H1 (cell line): Measurements from ENCODE around the gene CX3CL1. TPM values are rescaled to one million over a fixed set of nuclear protein-coding genes. Genes with fewer than 3 reads are reported as not detected.
A peak's percentile ranks its signal among the peaks of the same experiment; 100 is the strongest.

ENCODE experiments used
- CTCF ChIA-PET: fragments of 300-600 bp; sonication (Branson Sonifier 250); formaldehyde crosslinking; loops from one replicate; lab custom pipeline; 2021; ENCODE audit not compliant: partially characterized antibody; lab: Charles Lee
- POLR2A ChIA-PET: fragments of 300-600 bp; sonication (Branson Sonifier 250); formaldehyde crosslinking; loops from one replicate; lab custom pipeline; 2021; ENCODE audit warnings: inconsistent platforms; ENCODE audit not compliant: partially characterized antibody; lab: Charles Lee
- DNase-seq, 2 experiments: peaks; one replicate each; pipeline versions ENCODE4 v3.0.0 to v3.0.0-alpha.2; 2010 to 2022; ENCODE audit warnings: low spot score in 2 of 2, low read depth in 1 of 2, mixed read lengths in 1 of 2
- FAIRE-seq: peaks from 2 replicates; lab custom pipeline; 2011; peaks lifted over from hg19 to GRCh38; lab: Jason Lieb, UNC
- H2AFZ ChIP-seq: 2 replicates; pipeline ENCODE4 v1.8.1; 2012; ENCODE audit warnings: low read length, inconsistent platforms
- H2AK5ac ChIP-seq: 2 replicates; pipeline ENCODE4 v1.6.1; 2013; ENCODE audit warnings: low read depth, low read length
- H2BK120ac ChIP-seq: replicated peaks from 2 replicates; pipeline ENCODE3; 2013; ENCODE audit warnings: low read depth, low read length, inconsistent platforms
- H2BK12ac ChIP-seq: 2 replicates; pipeline ENCODE4 v1.6.1; 2013; ENCODE audit warnings: low read depth, low read length
- H2BK15ac ChIP-seq: 2 replicates; pipeline ENCODE4 v1.6.1; 2013; ENCODE audit warnings: low read length
- H2BK20ac ChIP-seq: 2 replicates; pipeline ENCODE4 v1.6.1; 2013; ENCODE audit warnings: low read length
- H2BK5ac ChIP-seq: 2 replicates; pipeline ENCODE4 v1.6.1; 2013; ENCODE audit warnings: low read depth, low read length
- H3K14ac ChIP-seq: 2 replicates; pipeline ENCODE4 v1.6.1; 2013; ENCODE audit warnings: inconsistent platforms; ENCODE audit not compliant: insufficient read length
- H3K18ac ChIP-seq: 2 replicates; pipeline ENCODE4 v1.6.1; 2013; ENCODE audit warnings: low read length; ENCODE audit errors: extremely low read depth
- H3K23ac ChIP-seq: 2 replicates; pipeline ENCODE4 v1.6.1; 2013; ENCODE audit warnings: inconsistent platforms; ENCODE audit not compliant: insufficient read length
- H3K23me2 ChIP-seq: 2 replicates; pipeline ENCODE4 v1.6.1; 2013; ENCODE audit warnings: low read depth, low read length
- H3K27ac ChIP-seq: 2 replicates; pipeline ENCODE4 v1.6.1; 2011; ENCODE audit warnings: low read depth, low read length, inconsistent platforms
- H3K27me3 ChIP-seq, 4 experiments: replicated peaks in 1 of 4; 1 replicate in 1 of 4; 2 replicates in 3 of 4; pipeline versions ENCODE4 v1.6.1 to v1.8.1; 2011 to 2013; ENCODE audit warnings: low read length in 3 of 4, mild to moderate bottlenecking in 3 of 4, inconsistent platforms in 2 of 4, mixed read lengths in 2 of 4, moderate library complexity in 1 of 4; ENCODE audit not compliant: control insufficient read depth in 3 of 4, insufficient read depth in 3 of 4; ENCODE audit errors: extremely low read depth in 1 of 4
- H3K36me3 ChIP-seq, 4 experiments: 2 replicates each; pipeline versions ENCODE4 v1.6.1 to v1.8.1; 2011 to 2013; ENCODE audit warnings: mild to moderate bottlenecking in 4 of 4, low read length in 3 of 4, moderate library complexity in 2 of 4, control low read depth in 1 of 4, inconsistent platforms in 1 of 4; ENCODE audit not compliant: insufficient read depth in 4 of 4, control insufficient read depth in 2 of 4
- H3K4ac ChIP-seq: replicated peaks from 2 replicates; pipeline ENCODE3; 2013; ENCODE audit warnings: low read length, low read depth, mixed read lengths, inconsistent platforms; ENCODE audit not compliant: insufficient read length
- H3K4me1 ChIP-seq, 4 experiments: replicated peaks in 1 of 4; 1 replicate in 1 of 4; 2 replicates in 3 of 4; pipeline versions ENCODE4 v1.6.1 to v1.8.1; 2011 to 2013; ENCODE audit warnings: low read length in 3 of 4, inconsistent platforms in 2 of 4, mixed read lengths in 1 of 4; ENCODE audit not compliant: insufficient read depth in 4 of 4, control insufficient read depth in 3 of 4
- H3K4me2 ChIP-seq, 2 experiments: 2 replicates each; pipeline versions ENCODE4 v1.6.1 to v1.8.1; 2011 to 2013; ENCODE audit warnings: low read depth in 2 of 2, low read length in 2 of 2, control low read depth in 1 of 2, inconsistent platforms in 1 of 2, mild to moderate bottlenecking in 1 of 2; ENCODE audit not compliant: insufficient read depth in 1 of 2
- H3K4me3 ChIP-seq, 4 experiments: fragments of 200-600, 300-600 bp in 1 of 4; sonication (generic), shearing (Covaris generic), sonication (Bioruptor Twin) in 1 of 4; 2 replicates each; pipeline versions ENCODE4 v1.5.1 to v1.8.1; 2011 to 2016; ENCODE audit warnings: low read length in 4 of 4, low read depth in 3 of 4, control low read depth in 2 of 4, inconsistent platforms in 2 of 4, mild to moderate bottlenecking in 2 of 4, mixed read lengths in 1 of 4, moderate library complexity in 1 of 4; ENCODE audit not compliant: insufficient read depth in 2 of 4; ENCODE audit errors: extremely low read depth in 1 of 4
- H3K56ac ChIP-seq: replicated peaks from 2 replicates; pipeline ENCODE3; 2013; ENCODE audit warnings: low read depth, mild to moderate bottlenecking, mixed read lengths, low read length, inconsistent platforms; ENCODE audit not compliant: insufficient read length
- H3K79me1 ChIP-seq: 2 replicates; pipeline ENCODE4 v1.6.1; 2013; ENCODE audit warnings: low read depth, low read length, control low read depth
- H3K79me2 ChIP-seq, 2 experiments: 2 replicates each; pipeline versions ENCODE4 v1.6.1 to v1.8.1; 2012 to 2013; ENCODE audit warnings: low read length in 2 of 2, mild to moderate bottlenecking in 2 of 2, inconsistent platforms in 1 of 2; ENCODE audit not compliant: insufficient read depth in 2 of 2, control insufficient read depth in 1 of 2
- H3K9ac ChIP-seq, 4 experiments: replicated peaks in 1 of 4; 1 replicate in 1 of 4; 2 replicates in 3 of 4; pipeline versions ENCODE4 v1.6.1 to v1.8.1; 2011 to 2013; ENCODE audit warnings: low read depth in 3 of 4, low read length in 3 of 4, control low read depth in 2 of 4, mild to moderate bottlenecking in 2 of 4, moderate library complexity in 2 of 4, inconsistent platforms in 1 of 4; ENCODE audit errors: extremely low read depth in 1 of 4
- H3K9me3 ChIP-seq, 2 experiments: 2 replicates each; pipeline versions ENCODE4 v1.6.1 to v1.8.1; 2012 to 2013; ENCODE audit warnings: mild to moderate bottlenecking in 2 of 2, moderate library complexity in 2 of 2, control low read depth in 1 of 2, inconsistent platforms in 1 of 2, low read depth in 1 of 2, low read length in 1 of 2, mixed read lengths in 1 of 2; ENCODE audit not compliant: insufficient read depth in 2 of 2
- H4K20me1 ChIP-seq, 2 experiments: replicated peaks in 1 of 2; 2 replicates each; pipeline versions ENCODE3 to v1.8.1; 2011 to 2013; ENCODE audit warnings: inconsistent platforms in 2 of 2, low read length in 2 of 2, mild to moderate bottlenecking in 1 of 2; ENCODE audit not compliant: insufficient read depth in 2 of 2, control insufficient read depth in 1 of 2
- H4K5ac ChIP-seq: 2 replicates; pipeline ENCODE4 v1.6.1; 2013; ENCODE audit warnings: low read length, low read depth, mixed read lengths, inconsistent platforms; ENCODE audit not compliant: insufficient read length
- H4K8ac ChIP-seq: 2 replicates; pipeline ENCODE4 v1.8.0; 2013; ENCODE audit warnings: mild to moderate bottlenecking, moderate library complexity, low read length, inconsistent platforms; ENCODE audit not compliant: insufficient read depth; ENCODE audit errors: extremely low read depth
- H4K91ac ChIP-seq: replicated peaks from 2 replicates; pipeline ENCODE3; 2013; ENCODE audit warnings: low read length, mixed read lengths, inconsistent platforms; ENCODE audit not compliant: insufficient read length
- ASH2L ChIP-seq: fragments of 200-600, 300-600 bp; sonication (generic); IDR thresholded peaks from one replicate; pipeline ENCODE4 v1.7.1; 2017; ENCODE audit warnings: low read length
- CHD1 ChIP-seq: IDR thresholded peaks from 2 replicates; pipeline ENCODE4 v1.6.1; 2012; ENCODE audit warnings: low read depth, low read length, improper control_type of control experiment
- EGR1 ChIP-seq: IDR thresholded peaks from 2 replicates; pipeline ENCODE4 v1.6.1; 2011; ENCODE audit warnings: low read depth, low read length, borderline replicate concordance
- EZH2 ChIP-seq: fragments of 200-600 bp; sonication (generic); IDR thresholded peaks from 2 replicates; pipeline ENCODE4 v1.7.1; 2012; ENCODE audit warnings: low read depth, mild to moderate bottlenecking, moderate library complexity, low read length, inconsistent platforms; ENCODE audit not compliant: severe bottlenecking
- JUND ChIP-seq: IDR thresholded peaks from 2 replicates; pipeline ENCODE4 v1.6.1; 2011; ENCODE audit warnings: mild to moderate bottlenecking, improper control_type of control experiment, low read length
- KDM5A ChIP-seq: fragments of 200-600 bp; IDR thresholded peaks from 2 replicates; pipeline ENCODE4 v1.7.1; 2012; ENCODE audit warnings: mild to moderate bottlenecking, low read length, inconsistent platforms, mixed read lengths
- NRF1 ChIP-seq: IDR thresholded peaks from 2 replicates; pipeline ENCODE4 v1.6.1; 2011; ENCODE audit warnings: mild to moderate bottlenecking, low read depth, low read length, improper control_type of control experiment
- RNF2 ChIP-seq: fragments of 200-900, 300-1000 bp; sonication (generic); IDR thresholded peaks from 2 replicates; pipeline ENCODE4 v1.7.1; 2016; ENCODE audit warnings: borderline replicate concordance, low read depth, mild to moderate bottlenecking, antibody characterized with exemption, low read length; ENCODE audit not compliant: poor library complexity, severe bottlenecking; ENCODE audit errors: missing control alignments
- SAP30 ChIP-seq: fragments of 300-600 bp; sonication (generic); IDR thresholded peaks from 2 replicates; pipeline ENCODE4 v1.7.1; 2012; ENCODE audit warnings: low read length, moderate library complexity, mild to moderate bottlenecking, inconsistent platforms; ENCODE audit not compliant: insufficient read depth, insufficient replicate concordance
- USF2 ChIP-seq: IDR thresholded peaks from 2 replicates; pipeline ENCODE4 v1.6.1; 2011; ENCODE audit warnings: low read length, improper control_type of control experiment
- WGBS, 2 experiments: shearing (Covaris generic) in 1 of 2; methylation state at CpG; one replicate each; pipeline versions ENCODE4 v1.1.6 to v1.1.7; 2013 to 2015; ENCODE audit warnings: low lambda C conversion rate in 2 of 2, mixed read lengths in 2 of 2, inconsistent platforms in 1 of 2, low coverage in 1 of 2, missing lambda C conversion rate in 1 of 2; ENCODE audit not compliant: insufficient replicate concordance in 2 of 2, insufficient coverage in 1 of 2, insufficient read length in 1 of 2; ENCODE audit errors: extremely low coverage in 1 of 2, missing lambda C conversion rate in 1 of 2; 5-methylcytosine and 5-hydroxymethylcytosine counted together
- polyA plus RNA-seq, 7 experiments: library from polyadenylated mRNA; depleted of rRNA in 3 of 7; stranded (reverse) in 5 of 7; unstranded in 2 of 7; fragments of >200 nt in 5 of 7; fragments of 200-250 nt in 2 of 7; gene quantifications; 1 replicate in 5 of 7; 2 replicates in 1 of 7; 4 replicates in 1 of 7; pipeline versions ENCODE4 v1.2.1 to v1.2.3, GENCODE V29; 2011 to 2013; ENCODE audit warnings: missing spikeins in 2 of 7, mixed read lengths in 2 of 7
- total RNA-seq: library from RNA; stranded (reverse); fragmentation: NEBNext Ultra II Directional; extraction: Animal tissue kit (Norgen Biotek cat#: 25700); gene quantifications from 2 replicates; pipeline ENCODE4 v1.2.1, GENCODE V29; 2021

Gene CX3CL1
- total and polyA plus RNA-seq, 2 of the 8 experiments (the other 6 are each of a cell fraction or from before 2014, with no cell fraction given) = 1.4 to 3.0 TPM

DNA sequence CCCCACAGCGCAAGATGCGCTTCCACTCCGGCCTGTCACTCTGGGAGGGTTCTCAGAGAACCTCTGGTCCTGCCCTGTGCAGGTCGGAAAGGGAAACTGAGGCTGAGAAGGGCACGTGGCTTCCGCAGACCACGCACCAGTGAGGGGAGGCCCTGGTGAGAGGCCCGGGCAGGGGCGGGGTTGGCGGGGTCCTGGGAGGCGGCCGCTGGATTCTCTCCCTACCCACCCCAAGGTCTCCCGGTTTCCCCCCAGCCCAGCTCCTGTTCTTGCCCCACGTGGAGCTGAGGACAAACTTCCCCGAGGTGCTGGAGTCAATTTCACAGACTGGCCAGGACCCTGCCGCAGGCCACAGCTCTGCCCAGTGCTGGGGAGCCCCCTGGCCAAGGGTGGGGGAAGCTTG, 43.8 kb downstream of the CX3CL1 start:
- Histone ChIP-seq H3K56ac (no peak overlapping the region), H4K8ac (peak overlapping the region; percentile 96), H3K18ac (peak overlapping the region; percentile 78; the same call in 1 of the 2 replicates), H3K4me1 (peaks cover 0 to 12% (median 7%) of the 10 kb centered on the region in 4 experiments; a peak in 6 of 7 replicates), H3K23ac (no peak overlapping the region), H3K4me2 (peak overlapping the region; percentile 27 to 78), H3K27ac (no peak overlapping the region), H3K14ac (no peak overlapping the region), H3K27me3 (no peaks in the 10 kb centered on the region), H4K91ac (peak overlapping the region; percentile 87), H3K4me3 (peak overlapping the region in 2 of 4 experiments; percentile 19 to 57; a peak in 3 of 8 replicates), H3K4ac (peak overlapping the region; percentile 44), H3K23me2 (0 out of 2 replicates have a peak, but pooled peaks cover 3% of the 10 kb centered on the region), H2BK20ac (no peak overlapping the region), H3K36me3 (no peaks in the 10 kb centered on the region), H3K9me3 (no peaks in the 10 kb centered on the region), H3K79me1 (no peaks in the 10 kb centered on the region), H2BK15ac (0 out of 2 replicates have a peak overlapping the region, but pooled peaks have one; percentile 40), H4K5ac (peak overlapping the region; percentile 9), H4K20me1 (no peaks in the 10 kb centered on the region), H2AFZ (peak overlapping the region; percentile 70; the same call in 1 of the 2 replicates), H2AK5ac (peak overlapping the region; percentile 65; the same call in 1 of the 2 replicates), H3K79me2 (no peaks in the 10 kb centered on the region), H2BK12ac (peak overlapping the region; percentile 39; the same call in 1 of the 2 replicates), H2BK120ac (peak overlapping the region; percentile 28), H3K9ac (no peak overlapping the region), H2BK5ac (peak overlapping the region; percentile 77; the same call in 1 of the 2 replicates)
- ChIA-PET CTCF (interaction anchor here (0.6 to 19.2 kb wide), 41 partner anchors 8 to 385 kb away, joined by 3 to 513 read pairs (median 7); partner anchors contain the start of genes CCL17, CIAPIN1, COQ9 and CX3CL1), POLR2A (interaction anchor here (0.7 to 4.9 kb wide), 14 partner anchors 11 to 132 kb away, joined by 3 to 47 read pairs (median 4); partner anchors contain the start of genes CCL17, CIAPIN1, COQ9 and PLLP)
- no peak for FAIRE-seq
- no peak for DNase-seq
- WGBS, 2 experiments = 87% methylated on average over 15 of the region's 16 CpGs; no CpG with 5 or more reads in 1 of the 2 experiments
- no peak for TF ChIP-seq NRF1
- no peak for TF ChIP-seq CHD1
- TF ChIP-seq USF2 = no peak
- no peak for TF ChIP-seq RNF2
- TF ChIP-seq KDM5A = no peak
- TF ChIP-seq EGR1 = no peak
- no peak for TF ChIP-seq SAP30
- TF ChIP-seq EZH2 = no peak
- no peak for TF ChIP-seq ASH2L
- no peak for TF ChIP-seq JUND
